NCI-H2081 treated with DMSO at 0.1 percent for 48 hours (cell line): ENCODE results near the gene FADS3.
"Not testable (repeated sequence)": the region's sequence is repeated elsewhere in the genome, so short reads cannot be mapped to it uniquely, and the experiment has no call there.

Experiments used
- DNase-seq: peaks from one replicate; lab custom pipeline; 2025; lab: John Stamatoyannopoulos, UW

FADS3 gene

GRCh38 chr11:61898247-61898582, 6.9 kb upstream of the FADS3 start:
- no peak for DNase-seq

- no peak for DNase-seq
Observed at GRCh38 chr11:61897387-61898246, 6.3 kb upstream of the FADS3 start.

GRCh38 chr11:61896665-61897386, 5.5 kb upstream of the FADS3 start:
- no peak for DNase-seq

GRCh38 chr11:61895718-61896059, 4.3 kb upstream of the FADS3 start:
- DNase-seq = no peak

- no peak for DNase-seq
Observed at GRCh38 chr11:61895046-61895717, 3.8 kb upstream of the FADS3 start.

GRCh38 chr11:61893981-61894380, 2.6 kb upstream of the FADS3 start:
- DNase-seq = no peak

- DNase-seq = no peak
Observed at GRCh38 chr11:61892085-61892370, 683 bp upstream of the FADS3 start.

- no peak for DNase-seq
Observed at GRCh38 chr11:61890529-61891330, 615 bp downstream of the FADS3 start.

- DNase-seq = no peak
Observed at GRCh38 chr11:61889831-61890230, 1.5 kb downstream of the FADS3 start.

- DNase-seq = no peak
Observed at GRCh38 chr11:61888590-61888989, 2.8 kb downstream of the FADS3 start.

- no peak for DNase-seq
Observed at GRCh38 chr11:61887839-61888494, 3.4 kb downstream of the FADS3 start.

- no peak for DNase-seq
Observed at GRCh38 chr11:61886643-61887042, 4.7 kb downstream of the FADS3 start.

GRCh38 chr11:61885784-61886580, 5.4 kb downstream of the FADS3 start:
- no peak for DNase-seq

- no peak for DNase-seq
Observed at GRCh38 chr11:61885166-61885778, 6.1 kb downstream of the FADS3 start.

GRCh38 chr11:61883947-61884346, 7.4 kb downstream of the FADS3 start:
- no peak for DNase-seq

- DNase-seq = no peak
Observed at GRCh38 chr11:61883327-61883726, 8.0 kb downstream of the FADS3 start.

GRCh38 chr11:61882879-61883278, 8.5 kb downstream of the FADS3 start:
- DNase-seq = no peak

- DNase-seq = not testable (repeated sequence)
Observed at GRCh38 chr11:61882267-61882666, 9.1 kb downstream of the FADS3 start.

GRCh38 chr11:61881397-61881796, 9.9 kb downstream of the FADS3 start:
- no peak for DNase-seq

GRCh38 chr11:61880454-61880853, 10.9 kb downstream of the FADS3 start:
- no peak for DNase-seq

GRCh38 chr11:61880031-61880430, 11.3 kb downstream of the FADS3 start:
- no peak for DNase-seq
